Measurements from ENCODE around the gene TUB. TPM values are rescaled to one million over a fixed set of nuclear protein-coding genes. Genes with fewer than 3 reads are reported as not detected.

TUB gene, protein sequence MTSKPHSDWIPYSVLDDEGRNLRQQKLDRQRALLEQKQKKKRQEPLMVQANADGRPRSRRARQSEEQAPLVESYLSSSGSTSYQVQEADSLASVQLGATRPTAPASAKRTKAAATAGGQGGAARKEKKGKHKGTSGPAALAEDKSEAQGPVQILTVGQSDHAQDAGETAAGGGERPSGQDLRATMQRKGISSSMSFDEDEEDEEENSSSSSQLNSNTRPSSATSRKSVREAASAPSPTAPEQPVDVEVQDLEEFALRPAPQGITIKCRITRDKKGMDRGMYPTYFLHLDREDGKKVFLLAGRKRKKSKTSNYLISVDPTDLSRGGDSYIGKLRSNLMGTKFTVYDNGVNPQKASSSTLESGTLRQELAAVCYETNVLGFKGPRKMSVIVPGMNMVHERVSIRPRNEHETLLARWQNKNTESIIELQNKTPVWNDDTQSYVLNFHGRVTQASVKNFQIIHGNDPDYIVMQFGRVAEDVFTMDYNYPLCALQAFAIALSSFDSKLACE
- 0.06 TPM for total RNA-seq (2013)
- not detected for polyA plus RNA-seq
- polyA minus RNA-seq, result not detected in 2 replicates
- 0 to 1.8 (median 0.13) reads per million in 11 experiments for total RNA-seq

DNA sequence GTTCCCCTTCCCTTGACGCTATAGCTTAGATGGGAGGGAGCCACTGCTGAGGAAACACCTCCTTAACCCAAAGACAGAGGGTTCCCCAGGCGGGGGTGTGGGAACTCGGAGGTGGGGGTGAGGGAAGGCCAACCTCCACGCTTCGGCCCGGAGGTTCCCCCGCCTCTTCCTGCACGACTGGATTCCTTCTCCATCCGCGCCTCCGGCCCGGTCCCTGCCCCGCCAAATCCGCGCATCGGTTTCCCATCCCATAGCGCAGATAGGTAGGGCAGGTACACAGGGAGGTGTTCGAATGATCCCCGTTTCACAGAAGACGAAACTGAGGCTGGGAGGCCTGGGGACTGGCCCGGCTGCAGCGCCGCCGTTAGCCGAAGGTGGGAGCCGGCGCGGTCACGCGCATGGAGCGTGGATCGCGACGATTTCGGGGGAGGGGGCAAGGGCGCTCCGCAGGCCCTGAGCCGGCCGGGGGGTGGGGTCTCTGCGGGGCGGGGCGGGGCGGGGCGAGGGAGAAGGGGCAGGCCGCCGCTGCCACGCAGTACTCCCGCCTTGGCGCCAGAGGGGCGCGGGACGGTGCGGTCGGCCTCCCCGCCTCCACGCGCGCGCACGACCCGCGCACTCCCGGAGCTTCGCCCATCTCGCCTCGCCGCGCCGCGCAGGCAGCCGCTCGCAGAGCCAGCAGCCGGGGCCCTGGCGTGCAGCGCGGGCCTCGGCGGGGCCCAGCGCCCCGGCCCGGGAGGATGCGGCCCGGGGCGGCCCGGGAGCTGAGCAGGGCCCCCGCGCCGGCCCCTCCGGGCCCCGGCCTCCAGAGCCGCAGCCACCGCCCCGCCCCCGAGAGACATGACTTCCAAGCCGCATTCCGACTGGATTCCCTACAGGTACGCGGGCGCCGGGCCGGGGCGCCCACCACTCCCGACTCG is at the start of gene TUB:
TSS of gene TUB (plus strand) at position 538 of the 917 bp plus-strand sequence. CDS start at position 838, 300 bp downstream.
- H3K79me2 ChIP-seq (ENCODE audit: insufficient read depth, low read length), result no peaks in the 10 kb centered on the region
- H2AFZ ChIP-seq (ENCODE audit: insufficient read depth, low read depth, low read length, poor library complexity, severe bottlenecking), result no peak within 1 kb of the TSS
- H3K27me3 ChIP-seq (ENCODE audit: control insufficient read depth in 2 of 2, insufficient read depth in 2 of 2, low read length in 2 of 2), result peaks cover 16 to 41% of the 10 kb centered on the region in 2 donors
- H3K4me1 ChIP-seq (ENCODE audit: control insufficient read depth in 1 of 2, insufficient read depth in 2 of 2, low read length in 2 of 2), result no peaks in the 10 kb centered on the region
- Mint-ChIP-seq H3K9me3 (peaks cover 0 to 5% (median 2%) of the 10 kb centered on the region in 7 donors), H3K36me3 (no peaks in the 10 kb centered on the region), H3K4me1 (peaks cover 3% of the 10 kb centered on the region), H3K27me3 (ENCODE audit: low read depth in 3 of 3) (peaks cover 47 to 56% (median 49%) of the 10 kb centered on the region in 3 donors), H3K4me3 (peak within 1 kb of the TSS; percentile 52 to 80), H3K27ac (no peak within 1 kb of the TSS)
- WGBS (ENCODE audit: insufficient coverage), result under 1% methylated on average over 85 of the region's 104 CpGs
- H3K4me2 ChIP-seq (replicated peaks; ENCODE audit: extremely low read depth, low read length, poor library complexity, severe bottlenecking), result peak within 1 kb of the TSS; percentile 42
- DNase-seq, result no peak
- H3K36me3 ChIP-seq (replicated peaks in 1 of 2; ENCODE audit: control insufficient read depth in 1 of 2, insufficient read depth in 2 of 2, low read length in 2 of 2), result no peaks in the 10 kb centered on the region
- H4K20me1 ChIP-seq (ENCODE audit: insufficient read depth, low read length), result no peaks in the 10 kb centered on the region
- H3K4me3 ChIP-seq (replicated peaks in 1 of 3; ENCODE audit: low read depth in 2 of 3, low read length in 3 of 3), result no peak within 1 kb of the TSS
- H3K27ac ChIP-seq (ENCODE audit: low read depth in 1 of 2, low read length in 2 of 2), result no peak within 1 kb of the TSS
- peaks cover 0 to 8% of the 10 kb centered on the region in 2 donors for H3K9me3 ChIP-seq (replicated peaks in 1 of 2; ENCODE audit: control insufficient read depth in 1 of 2, insufficient read depth in 1 of 2, low read length in 2 of 2)
- intact Hi-C loops (cut with micrococcal nuclease), result no loop called here
- TF ChIP-seq, protein P1, sequence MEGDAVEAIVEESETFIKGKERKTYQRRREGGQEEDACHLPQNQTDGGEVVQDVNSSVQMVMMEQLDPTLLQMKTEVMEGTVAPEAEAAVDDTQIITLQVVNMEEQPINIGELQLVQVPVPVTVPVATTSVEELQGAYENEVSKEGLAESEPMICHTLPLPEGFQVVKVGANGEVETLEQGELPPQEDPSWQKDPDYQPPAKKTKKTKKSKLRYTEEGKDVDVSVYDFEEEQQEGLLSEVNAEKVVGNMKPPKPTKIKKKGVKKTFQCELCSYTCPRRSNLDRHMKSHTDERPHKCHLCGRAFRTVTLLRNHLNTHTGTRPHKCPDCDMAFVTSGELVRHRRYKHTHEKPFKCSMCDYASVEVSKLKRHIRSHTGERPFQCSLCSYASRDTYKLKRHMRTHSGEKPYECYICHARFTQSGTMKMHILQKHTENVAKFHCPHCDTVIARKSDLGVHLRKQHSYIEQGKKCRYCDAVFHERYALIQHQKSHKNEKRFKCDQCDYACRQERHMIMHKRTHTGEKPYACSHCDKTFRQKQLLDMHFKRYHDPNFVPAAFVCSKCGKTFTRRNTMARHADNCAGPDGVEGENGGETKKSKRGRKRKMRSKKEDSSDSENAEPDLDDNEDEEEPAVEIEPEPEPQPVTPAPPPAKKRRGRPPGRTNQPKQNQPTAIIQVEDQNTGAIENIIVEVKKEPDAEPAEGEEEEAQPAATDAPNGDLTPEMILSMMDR (IDR thresholded peaks at IDR 0.05), result no peak
- no peak within 1 kb of the TSS for H3K9ac ChIP-seq (ENCODE audit: insufficient read depth, low read length, poor library complexity, severe bottlenecking)

Measured in CD14-positive monocyte (primary cell).